GM12875 (cell line): ENCODE data around the gene TECPR1.

Source experiments
- H3K4me3 ChIP-seq: one replicate; pipeline ENCODE4 v1.5.1; 2011; ENCODE audit warnings: low read depth, low read length, control low read depth
- TF ChIP-seq, protein P1 (sequence below): IDR thresholded peaks from 2 replicates; pipeline ENCODE4 v1.5.1; 2011; ENCODE audit warnings: low read depth, mild to moderate bottlenecking, control low read depth, inconsistent platforms, low read length, moderate library complexity, borderline replicate concordance; ENCODE audit not compliant: insufficient read depth

Gene TECPR1

GRCh38 chr7:98251601-98252424 lies at the start of gene TECPR1:
Gene TECPR1, minus strand, starts transcription at chr7:98252232. Its CDS starts 6,086 bp downstream, at chr7:98246146.
- peak within 1 kb of the TSS; percentile 94 for H3K4me3 ChIP-seq

DNA sequence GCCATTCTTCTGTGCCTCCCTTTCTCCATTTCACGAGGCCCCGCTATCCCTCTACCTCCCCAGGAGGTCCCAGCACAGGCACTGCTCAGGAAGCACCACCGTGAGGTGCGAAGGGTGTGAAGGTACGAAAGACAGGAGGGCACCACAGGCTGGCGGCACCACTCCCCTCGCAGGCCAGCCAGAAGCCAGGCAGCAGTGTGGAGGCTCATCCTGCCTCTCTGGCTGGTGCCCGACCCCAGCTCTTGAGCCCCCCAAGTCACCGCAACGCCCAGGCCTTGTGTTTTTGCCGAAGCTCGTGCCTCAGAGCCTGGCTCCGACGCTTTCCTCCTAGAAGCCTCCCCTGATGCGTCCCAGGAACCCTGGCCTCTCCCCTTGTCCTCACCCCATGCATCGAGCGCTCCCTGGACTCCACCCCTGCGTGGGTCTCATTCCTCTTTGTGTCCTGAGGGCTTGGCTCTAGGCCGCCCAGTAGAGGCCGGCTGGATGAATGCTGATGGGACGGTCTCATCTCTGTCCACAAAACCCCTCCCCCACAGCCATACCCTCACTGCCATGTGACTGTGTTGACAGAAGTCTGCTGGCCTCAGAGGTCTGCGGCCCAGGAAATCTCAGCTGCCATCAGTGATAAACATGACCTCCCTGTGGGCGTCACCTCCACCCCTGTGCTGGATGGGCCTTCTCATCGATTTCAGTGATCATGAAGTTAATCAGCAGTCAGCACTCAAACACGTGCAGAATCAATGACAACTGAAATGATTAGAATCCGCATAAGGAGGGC lies 48.8 kb upstream of the TECPR1 start:
- TF ChIP-seq, protein P1, sequence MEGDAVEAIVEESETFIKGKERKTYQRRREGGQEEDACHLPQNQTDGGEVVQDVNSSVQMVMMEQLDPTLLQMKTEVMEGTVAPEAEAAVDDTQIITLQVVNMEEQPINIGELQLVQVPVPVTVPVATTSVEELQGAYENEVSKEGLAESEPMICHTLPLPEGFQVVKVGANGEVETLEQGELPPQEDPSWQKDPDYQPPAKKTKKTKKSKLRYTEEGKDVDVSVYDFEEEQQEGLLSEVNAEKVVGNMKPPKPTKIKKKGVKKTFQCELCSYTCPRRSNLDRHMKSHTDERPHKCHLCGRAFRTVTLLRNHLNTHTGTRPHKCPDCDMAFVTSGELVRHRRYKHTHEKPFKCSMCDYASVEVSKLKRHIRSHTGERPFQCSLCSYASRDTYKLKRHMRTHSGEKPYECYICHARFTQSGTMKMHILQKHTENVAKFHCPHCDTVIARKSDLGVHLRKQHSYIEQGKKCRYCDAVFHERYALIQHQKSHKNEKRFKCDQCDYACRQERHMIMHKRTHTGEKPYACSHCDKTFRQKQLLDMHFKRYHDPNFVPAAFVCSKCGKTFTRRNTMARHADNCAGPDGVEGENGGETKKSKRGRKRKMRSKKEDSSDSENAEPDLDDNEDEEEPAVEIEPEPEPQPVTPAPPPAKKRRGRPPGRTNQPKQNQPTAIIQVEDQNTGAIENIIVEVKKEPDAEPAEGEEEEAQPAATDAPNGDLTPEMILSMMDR, result no peak
- no peak overlapping the region for H3K4me3 ChIP-seq

More at GRCh38 chr7:98251601-98252424, at the start of gene TECPR1:
- TF ChIP-seq, protein P1, result no peak

- H3K4me3 ChIP-seq, result no peak overlapping the region
- TF ChIP-seq, protein P1, result no peak
These were observed 45.7 kb upstream of the TECPR1 start for GRCh38 chr7:98297626-98298286.

- H3K4me3 ChIP-seq, result no peak overlapping the region
- TF ChIP-seq, protein P1, result no peak
These were observed 44.8 kb upstream of the TECPR1 start for GRCh38 chr7:98296833-98297232.

DNA sequence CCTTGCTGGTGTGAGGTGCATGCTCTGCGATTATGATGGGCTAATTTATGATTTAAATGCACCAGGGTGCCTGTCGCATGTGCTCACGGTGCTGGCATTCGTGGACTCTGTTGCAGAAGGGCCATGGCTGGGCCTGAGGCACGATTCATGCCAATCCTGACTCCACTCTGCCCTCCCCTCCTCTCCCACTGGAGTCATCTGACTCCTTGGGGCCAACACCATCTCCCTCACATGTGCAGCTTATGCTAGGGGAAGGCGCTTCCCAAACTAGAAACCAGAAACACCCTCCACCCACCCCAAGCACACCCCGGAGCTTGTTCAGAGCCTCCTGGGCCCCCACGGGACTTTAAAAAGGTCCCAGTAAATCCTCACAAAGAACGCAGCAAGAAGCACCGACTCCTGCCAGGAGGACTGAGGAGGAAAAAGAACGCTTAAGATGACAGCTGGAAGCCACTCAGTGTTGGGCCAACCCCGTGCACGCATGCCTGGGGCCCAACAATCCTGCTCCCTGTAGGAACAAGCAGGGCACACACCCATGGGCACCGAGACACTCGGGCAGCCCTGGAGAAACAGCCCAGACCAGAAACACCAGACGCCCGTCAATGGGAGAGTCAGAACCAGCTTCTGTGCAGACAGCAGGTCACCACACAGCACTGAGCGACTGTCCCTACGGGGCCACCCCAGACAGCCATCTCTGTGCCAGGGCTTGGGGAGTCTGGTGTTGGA lies 43.6 kb upstream of the TECPR1 start:
- TF ChIP-seq, protein P1, result no peak
- no peak overlapping the region for H3K4me3 ChIP-seq

DNA sequence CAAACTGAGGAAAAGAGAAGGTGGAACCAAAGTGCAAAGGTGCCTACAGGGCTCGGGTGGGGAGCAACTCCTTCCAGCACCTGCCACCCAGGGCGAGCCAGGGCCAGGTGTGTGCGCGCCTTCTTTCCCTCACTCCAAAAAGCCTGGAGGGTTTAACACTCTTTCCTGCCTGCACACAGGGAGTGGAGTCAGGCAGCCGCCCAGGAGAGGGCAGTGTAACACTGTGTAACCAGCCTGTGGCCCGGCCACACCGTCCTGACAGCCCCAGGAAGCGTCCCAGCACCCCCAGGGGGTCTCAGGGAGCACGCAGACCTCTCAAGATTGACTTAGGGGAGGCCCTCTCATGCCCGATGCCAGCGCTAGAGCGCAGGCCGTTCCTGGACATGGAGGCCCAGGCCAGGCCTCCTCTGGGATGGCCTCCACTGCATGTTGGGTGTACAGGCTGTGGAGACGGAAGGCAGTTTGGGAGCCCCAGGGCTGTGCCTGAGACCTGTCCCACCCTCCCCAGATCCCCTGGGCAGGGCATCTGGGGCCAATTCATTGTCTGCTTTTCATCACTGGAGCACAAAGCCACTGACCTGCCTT lies 42.9 kb upstream of the TECPR1 start:
- TF ChIP-seq, protein P1, result peak; percentile 76
- no peak overlapping the region for H3K4me3 ChIP-seq
